HL-60/S4 treated with retinoic acid at 250 ng/mL for 4 days and 3 days (cell line): ENCODE results near the gene POU1F1.
"Not testable (repeated sequence)": the region's sequence is repeated elsewhere in the genome, so short reads cannot be mapped to it uniquely, and the experiment has no call there.

Experiments used
- in situ Hi-C: fragments of 300-500 bp; cut with MboI; formaldehyde crosslinking; loops from 2 replicates; pipeline ENCODE4 v1.7.0; 2022; ENCODE audit warnings: low sequenced_read_pairs

POU1F1 gene, protein sequence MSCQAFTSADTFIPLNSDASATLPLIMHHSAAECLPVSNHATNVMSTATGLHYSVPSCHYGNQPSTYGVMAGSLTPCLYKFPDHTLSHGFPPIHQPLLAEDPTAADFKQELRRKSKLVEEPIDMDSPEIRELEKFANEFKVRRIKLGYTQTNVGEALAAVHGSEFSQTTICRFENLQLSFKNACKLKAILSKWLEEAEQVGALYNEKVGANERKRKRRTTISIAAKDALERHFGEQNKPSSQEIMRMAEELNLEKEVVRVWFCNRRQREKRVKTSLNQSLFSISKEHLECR

DNA sequence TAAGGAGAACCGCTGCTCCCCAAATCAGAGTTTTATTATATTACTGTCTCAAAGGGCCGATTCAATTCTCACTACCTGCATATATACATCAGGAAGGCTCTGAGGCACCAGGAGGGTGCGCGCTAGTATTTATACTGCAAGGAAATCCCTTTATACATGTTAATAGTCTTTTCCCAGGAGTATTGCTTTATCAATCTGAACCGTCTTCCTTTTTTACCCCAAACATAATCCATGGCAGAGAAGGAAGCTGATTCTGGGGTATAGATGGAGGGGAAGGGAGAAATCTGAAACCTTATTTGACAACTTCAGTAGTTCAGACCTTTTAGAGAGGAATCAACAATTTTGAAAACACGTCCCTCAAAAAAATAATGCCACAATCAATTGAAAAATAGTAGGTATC lies at the start of gene POU1F1:
TSS of gene POU1F1 (minus strand) at position 101 of the 400 bp plus-strand sequence. CDS start 122 bp downstream, outside the sequence.
- in situ Hi-C loops = no loop called here

DNA sequence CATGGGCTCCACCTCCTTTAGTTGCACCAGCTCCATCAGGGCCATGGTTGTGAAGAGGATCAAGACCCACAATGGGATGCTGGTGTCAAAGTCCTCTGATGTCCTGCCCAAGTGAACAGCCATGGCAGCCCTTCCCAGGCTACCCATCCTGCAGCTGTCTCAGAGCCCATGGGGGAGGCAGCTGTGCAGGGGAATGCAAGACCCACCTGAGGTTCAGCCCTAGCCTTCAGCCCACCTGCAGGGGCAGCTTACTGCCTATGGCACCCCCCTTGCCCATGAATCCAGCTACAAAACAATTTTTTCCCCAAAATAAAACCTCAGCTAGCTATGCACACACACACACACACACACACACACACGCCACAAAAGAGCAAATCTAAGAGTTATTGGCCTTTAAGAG lies 48.2 kb upstream of the POU1F1 start:
- in situ Hi-C loops = no loop called here

DNA sequence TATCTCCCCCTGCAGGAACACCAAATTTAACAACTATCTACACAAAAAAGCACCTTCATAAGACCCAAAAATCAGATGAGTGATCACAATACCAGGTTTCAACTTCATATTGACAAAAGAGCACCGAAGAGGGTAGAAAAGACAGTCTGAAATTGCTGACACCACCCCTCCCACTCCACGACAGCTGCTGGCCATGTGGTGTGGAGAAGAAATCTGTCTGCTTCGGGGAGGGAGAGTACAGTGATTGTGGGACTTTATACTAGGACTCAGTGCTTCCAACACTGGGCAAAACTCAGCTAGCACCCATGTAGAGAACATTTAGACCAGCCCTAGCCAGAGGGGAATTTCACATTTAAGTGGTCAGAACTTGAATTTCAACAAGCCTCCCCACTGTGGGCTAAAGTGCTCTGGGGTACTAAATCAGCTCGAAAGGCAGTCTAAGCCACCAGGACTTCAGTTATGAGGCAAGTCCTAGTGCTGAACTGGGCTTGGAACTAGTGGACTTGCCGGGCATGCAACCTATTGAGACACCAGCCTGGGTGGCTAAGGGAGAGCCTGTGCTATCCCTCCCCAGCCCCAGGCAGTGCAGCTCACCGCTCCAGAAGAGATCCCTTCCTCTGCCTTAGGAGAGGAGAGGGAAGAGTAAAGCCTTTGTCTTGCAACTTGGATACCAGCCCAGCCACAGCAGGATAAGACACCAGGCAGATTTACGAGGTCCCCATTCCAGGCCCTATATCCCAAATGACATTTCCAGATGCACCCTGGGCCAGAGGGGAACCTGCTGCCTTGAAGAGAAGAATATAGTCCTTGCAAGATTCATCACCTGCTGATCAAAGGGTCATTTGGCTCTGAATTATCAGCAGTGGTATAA lies 44.6 kb upstream of the POU1F1 start:
- in situ Hi-C loops = no loop called here

DNA sequence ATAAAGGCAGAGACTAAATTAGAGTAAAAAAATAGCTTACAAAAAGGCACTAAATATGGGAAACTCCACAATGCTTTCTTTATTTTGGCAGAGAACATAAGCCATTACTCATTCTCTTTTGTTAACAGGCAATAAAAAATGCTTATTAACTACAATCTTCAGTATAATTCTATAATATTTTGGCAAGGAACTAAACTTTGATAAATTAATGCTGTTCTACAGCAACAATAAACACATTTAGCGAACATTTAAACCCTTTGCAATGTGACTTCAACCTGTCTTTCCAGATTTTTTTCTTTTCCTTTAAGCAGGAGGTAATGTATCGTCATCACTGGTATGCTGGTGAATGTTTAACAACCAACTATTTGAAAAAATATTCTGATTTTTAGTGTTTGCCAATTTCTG lies 42.2 kb upstream of the POU1F1 start:
- in situ Hi-C loops = no loop called here

DNA sequence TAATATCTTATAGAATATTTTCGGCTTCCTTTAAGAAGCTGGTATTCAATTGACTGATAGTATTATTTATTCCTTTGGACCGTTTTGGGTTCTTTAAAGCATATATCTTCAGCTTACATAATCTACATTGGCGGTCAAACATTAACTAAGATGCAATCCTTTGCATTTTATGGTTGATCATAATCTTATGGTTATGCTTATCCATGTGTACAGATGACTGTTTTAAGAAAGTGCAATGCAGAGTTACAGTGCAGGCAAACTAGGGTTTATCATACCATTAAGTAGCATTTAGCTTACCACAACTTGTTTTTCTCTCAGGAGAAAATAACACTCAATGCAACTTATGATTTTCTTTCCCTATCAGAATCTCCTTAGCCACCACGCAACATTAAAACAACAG lies 41.4 kb upstream of the POU1F1 start:
- in situ Hi-C loops = no loop called here

DNA sequence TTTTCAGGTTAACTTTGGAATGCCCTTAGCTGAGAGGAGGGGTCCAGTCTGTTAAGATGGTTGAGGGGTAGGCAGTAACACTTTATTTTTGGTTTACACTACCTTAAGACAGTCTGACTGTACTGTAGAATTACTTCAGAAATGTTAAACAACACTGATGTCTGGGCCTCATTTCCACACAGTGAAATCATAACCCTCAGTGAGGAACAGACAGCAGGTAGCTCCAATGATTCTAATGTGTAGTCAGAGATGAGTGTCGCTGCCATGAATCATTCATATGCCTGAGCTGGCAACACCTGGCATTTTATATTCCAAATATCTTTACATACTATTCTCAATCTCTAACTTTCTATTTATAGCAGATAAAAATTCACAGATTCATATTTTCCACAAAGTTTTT lies 37.3 kb upstream of the POU1F1 start:
- in situ Hi-C loops = no loop called here

DNA sequence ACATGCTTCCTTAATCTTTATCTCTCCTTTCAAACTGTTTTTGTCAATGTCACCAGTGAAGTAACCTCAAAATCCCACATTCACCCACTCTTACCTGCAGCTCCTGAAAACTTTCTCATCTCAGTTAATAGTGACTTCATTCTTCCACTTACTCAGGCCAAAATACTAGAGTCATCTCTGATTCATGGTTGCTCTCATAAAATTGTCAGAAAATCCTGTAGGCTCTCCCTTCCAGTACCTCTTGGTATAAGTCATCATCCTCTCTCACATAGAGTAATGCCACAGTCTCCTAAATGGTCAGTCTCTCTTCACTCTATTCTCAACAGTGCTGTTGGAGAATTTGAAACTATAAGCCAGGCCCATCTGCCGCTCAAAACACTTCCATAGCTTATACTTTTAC lies 34.9 kb upstream of the POU1F1 start:
- in situ Hi-C loops = no loop called here

DNA sequence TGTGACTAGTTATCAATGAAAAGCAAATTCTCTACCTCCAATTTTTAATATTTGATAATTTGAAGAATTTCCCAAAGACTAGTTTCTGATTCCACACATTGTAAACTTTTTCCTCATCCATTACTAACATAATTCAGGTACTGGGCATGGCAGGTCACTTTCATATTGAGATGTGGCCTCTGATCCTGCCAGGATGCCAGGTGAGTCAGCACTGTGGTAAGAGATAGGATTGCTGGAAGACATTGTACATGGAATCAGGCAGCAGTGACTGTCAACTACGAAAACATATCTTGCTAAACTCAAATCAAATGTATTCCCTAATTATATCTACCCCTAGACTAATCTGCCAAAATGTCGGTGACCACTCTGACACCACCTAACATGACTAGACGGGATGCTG lies 33.2 kb upstream of the POU1F1 start:
- in situ Hi-C loops = no loop called here

DNA sequence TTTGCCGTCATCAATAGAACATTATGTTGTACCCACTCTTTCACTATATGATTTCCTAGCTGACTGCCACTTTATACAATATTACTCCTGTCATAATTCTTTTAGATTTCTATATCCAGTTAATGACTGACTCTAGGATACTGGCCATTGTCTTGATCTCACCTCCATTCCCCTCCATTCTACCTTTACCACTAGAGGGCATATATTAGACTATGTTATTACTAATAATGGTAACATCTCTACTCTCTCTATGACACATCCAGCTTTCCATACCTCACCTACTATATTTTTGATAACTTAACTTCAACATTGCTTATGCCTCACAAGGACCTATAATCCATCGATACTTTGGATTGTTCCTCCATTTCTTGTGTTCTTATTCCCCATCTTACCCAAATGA lies 31.4 kb upstream of the POU1F1 start:
- in situ Hi-C loops = no loop called here

DNA sequence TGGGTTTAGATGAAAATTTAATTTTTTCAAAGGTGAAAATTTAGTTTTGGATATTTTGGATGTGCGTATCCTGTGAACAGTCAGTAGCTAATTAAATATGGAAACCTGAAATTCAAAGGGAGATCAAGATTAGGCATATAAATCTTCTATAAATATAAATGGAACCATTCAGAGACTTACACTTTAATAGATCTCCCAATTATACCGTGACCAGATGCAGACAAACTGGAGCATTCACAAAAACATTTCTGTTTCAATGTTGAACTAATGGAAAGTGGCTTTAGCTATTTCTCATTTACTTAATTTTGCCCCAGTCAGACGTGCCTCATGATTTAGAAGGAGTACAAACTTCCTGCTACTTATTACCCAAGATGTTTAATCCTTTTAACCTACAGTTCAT lies 29.1 kb upstream of the POU1F1 start:
- in situ Hi-C loops = no loop called here

DNA sequence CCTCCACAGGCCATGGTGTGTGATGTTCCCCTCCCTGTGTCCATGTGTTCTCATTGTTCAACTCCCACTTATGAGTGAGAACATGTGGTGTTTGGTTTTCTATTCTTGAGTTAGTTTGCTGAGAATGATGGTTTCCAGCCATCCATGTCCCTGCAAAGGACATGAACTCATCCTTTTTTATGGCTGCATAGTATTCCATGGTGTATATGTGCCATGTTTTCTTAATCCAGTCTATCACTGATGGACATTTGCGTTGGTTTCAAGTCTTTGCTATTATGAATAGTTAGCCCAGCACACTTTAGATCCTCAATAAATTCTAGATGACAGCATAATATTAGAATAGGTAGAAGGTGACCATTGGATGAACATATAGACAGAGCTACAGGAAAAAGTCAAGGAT lies 28.6 kb upstream of the POU1F1 start:
- in situ Hi-C loops = not testable (repeated sequence)

DNA sequence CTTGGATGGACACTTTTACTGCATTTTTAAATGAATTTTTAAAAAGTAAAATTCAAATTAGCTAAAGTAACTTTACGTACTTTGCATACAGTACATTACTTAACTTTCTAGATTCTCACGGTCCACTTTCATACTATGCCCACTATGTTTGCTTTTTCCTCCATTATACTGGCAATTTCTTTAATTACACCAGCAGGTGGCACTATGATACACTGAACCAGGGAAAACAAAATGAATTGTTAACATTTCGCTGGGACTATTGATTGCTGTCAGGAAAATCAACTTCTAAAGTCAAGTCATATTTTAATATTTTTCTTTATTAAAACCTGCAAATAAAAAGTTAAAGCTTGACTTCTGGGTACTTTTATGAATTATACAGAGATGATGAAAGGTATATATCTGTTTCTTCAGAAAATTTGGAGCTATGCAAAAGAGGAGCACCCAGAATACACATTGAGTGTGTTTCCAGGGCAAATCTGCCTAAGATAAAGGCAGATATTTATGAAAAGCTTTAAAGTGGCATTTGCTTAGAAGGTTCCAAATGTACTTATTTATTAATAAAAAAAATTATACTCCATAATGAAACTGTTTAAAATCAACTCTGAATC lies 21.8 kb upstream of the POU1F1 start:
- in situ Hi-C loops = no loop called here

DNA sequence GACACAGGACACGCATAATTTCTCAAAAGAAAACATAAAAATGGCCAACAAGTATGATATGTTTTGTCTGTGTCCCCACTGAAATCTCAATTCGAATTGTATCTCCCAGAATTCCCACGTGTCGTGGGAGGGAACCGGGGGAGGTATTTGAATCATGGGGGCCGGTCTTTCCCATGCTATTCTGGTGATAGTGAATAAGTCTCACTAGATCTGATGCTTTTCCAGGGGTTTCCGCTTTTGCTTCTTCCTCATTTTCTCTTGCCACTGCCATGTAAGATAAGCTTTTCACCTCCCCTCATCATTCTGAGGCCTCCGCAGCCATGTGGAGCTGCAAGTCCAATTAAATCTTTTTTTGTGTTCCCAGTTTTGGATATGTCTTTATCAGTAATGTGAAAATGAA lies 12.1 kb upstream of the POU1F1 start:
- in situ Hi-C loops = no loop called here

DNA sequence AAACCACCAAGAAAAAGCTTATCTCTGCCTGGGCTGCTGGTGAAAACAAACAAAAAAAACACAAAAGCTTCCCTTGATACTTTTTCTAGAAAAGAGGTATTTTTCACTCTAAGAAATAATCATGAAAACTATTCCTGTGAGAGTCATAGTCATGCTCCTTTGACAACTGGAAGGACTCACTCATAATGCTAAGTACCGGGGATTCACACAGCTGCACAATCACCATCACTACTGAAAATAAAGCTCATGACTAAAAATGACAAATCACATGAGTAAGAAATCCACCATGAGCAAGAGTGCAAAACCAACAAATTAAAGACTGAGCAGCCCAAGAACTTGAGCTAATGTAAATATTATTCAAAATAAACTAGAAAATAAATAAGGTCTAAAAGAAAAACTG lies 10.6 kb upstream of the POU1F1 start:
- in situ Hi-C loops = no loop called here

DNA sequence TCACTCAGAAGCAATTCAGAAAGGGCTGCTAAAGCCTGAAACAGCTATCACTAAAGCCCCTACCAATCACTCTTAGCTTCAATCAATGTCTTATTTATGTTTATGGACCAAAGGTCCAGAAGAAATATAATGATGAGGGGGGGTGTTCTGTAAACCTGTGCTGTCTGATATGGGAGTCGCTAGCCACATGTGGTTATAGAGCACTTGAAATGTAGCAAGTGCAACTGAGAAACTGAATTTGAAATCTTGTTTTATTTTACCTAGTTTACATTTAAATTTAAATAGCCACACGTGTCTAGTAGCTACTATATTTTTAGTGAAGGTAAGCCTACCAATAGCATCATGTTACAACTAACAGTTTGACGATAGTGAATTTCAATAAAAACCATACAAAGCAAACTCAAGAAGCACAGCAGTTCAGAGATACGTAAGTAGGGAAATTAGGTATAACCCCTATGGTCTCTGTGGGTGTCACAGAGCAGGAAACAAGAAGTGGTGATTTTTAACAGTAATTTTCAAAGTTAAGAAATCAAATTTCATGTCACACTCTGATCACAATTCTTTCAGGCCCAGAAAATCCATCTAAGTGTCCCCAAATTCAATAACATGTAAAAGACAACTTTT lies 3.6 kb downstream of the POU1F1 start:
- in situ Hi-C loops = no loop called here

DNA sequence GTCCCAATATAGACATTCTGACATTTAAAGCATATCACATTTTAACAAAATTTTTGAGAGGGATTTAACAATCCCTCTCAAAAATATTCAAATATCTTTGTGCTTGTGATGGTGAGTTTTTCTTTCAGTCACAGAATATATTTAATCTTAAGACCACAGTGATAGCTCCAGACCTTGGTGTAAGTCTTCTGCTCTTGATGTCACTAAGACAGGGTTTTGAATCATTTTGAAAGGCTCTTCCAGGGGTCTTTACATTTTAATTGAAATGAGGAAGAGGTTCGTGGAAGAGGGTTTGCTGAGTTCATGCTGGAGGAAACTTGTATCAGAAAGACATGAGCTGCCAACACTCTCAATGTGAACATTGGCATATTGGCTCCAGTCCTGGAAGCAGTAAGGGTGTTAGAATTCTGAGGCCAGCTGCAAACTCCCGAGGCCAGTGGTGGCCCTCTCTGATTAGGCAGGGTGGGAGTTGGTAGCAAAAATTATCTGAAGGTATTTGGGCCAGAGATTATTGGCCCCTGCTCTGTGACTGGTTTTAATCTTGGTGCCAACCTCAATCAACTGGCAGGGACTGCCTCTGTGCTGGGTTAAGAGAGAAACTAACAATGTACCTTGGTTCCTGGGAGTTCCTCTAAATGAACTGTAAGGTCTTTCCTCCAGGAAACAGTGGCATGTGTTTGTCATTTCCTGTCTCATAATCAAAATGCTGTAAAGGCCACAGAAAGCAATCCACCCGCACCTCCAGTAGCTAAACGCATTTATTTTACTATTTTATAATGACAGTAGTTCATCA lies 5.3 kb downstream of the POU1F1 start:
- in situ Hi-C loops = no loop called here

DNA sequence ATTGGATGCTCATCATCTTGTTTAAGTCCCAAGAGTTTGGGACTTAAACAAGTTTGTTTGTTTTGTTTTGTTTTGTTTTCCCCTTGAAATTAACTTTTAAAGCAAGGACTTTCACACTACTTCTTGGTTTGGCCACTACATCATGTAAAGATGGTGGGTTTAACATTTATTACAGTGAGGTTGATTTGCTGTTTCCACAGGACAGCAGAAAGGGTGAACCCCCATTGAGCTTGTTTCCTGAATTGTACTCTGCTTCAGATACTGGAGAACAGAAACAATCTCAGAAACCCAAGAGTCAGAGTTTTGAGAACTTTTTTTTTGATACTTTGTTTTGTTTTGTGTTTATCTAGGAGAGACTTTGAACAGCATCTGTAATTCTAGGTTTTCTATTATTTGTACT lies 6.7 kb downstream of the POU1F1 start:
- in situ Hi-C loops = no loop called here

DNA sequence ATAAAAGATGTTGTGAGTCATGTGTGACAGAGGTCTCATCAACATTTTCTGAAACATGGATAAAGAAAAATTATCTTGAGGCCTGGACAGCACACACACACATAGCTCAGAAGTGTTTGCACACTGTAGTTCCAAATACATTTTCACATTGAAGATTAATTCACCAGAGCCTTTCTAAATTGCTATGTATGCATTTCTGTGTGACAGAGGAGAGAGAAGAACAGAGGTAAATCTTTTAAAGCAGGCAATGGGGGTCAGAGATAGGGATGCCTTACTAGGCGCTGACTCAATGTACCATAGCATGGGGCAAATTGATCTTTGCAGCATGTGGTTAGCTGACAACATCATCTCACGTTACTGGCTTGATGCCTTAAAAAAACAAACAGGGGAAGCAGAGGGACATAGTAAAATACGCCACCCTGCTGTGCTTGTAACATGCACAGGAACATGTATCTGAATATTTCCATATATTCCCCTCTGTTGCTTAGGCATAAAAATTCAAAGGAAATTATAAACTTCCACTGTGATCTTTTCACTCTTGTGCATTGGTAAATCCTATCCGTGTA lies 7.7 kb downstream of the POU1F1 start:
- in situ Hi-C loops = no loop called here

DNA sequence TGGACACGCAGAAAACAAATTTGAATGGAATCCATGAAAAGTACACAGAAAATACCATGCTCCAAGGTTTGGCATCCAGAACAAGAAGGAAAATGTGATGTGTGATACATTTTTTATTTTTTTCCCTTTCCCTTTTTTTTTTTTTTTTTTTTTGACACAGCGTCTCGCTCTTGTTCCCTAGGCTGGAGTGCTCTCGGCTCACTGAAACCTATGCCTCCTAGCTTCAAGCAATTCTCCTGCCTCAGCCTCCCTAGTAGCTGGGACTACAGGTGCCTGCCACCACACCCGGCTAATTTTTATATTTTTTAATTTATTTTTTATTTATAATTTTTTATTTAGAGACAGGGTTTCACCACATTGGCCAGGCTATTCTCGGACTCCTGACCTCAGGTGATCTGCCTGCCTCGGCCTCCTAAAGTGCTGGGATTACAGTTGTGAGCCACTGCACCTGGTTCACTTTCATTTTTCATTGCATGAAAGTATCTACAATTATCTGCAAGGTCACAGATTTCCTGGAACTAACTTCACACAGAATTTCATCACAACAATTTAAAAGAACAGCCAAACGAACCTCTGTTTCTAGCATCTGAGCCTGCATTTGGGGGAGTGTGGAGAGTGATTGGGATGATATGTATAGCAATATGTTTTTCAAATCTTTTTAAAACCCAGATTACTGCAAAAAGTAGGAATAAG lies 8.3 kb downstream of the POU1F1 start:
- in situ Hi-C loops = no loop called here

DNA sequence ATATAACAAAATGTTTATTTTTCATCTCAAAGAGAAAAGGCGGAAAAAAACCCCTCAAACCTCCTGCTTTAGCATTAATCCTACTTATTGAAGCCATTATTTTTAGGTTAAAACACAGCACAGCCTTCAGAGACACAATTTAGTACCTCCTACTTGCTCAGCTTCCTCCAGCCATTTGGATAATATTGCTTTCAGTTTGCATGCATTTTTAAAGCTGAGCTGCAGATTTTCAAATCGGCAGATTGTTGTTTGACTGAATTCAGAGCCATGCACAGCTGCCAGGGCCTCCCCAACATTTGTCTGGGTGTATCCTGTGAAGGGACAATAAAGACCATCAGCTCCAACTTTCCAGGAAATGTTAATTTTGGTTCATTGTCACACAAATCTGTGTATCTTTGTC lies 14.5 kb downstream of the POU1F1 start:
- in situ Hi-C loops = no loop called here
